ENCODE data around the gene CACNA1B. TPM values are rescaled to one million over a fixed set of nuclear protein-coding genes. Genes with fewer than 3 reads are reported as not detected.

The CACNA1B gene
- polyA plus RNA-seq, 1 experiment, result 0.01 TPM

DNA sequence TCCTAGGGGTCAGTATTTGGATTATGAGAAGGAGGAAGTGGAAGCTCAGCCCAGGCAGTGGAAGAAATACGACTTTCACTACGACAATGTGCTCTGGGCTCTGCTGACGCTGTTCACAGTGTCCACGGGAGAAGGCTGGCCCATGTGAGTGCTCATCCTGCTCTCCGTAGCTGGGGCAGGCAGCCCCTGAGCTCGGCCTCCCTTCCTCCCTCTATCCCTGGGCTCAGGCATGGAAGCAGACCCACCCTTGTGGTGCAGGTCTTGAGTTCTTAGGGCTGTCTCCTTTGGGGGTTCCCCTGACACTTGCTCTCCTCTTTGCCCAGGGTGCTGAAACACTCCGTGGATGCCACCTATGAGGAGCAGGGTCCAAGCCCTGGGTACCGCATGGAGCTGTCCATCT is 180.1 kb downstream of the CACNA1B start:
- TF ChIP-seq, protein P1, sequence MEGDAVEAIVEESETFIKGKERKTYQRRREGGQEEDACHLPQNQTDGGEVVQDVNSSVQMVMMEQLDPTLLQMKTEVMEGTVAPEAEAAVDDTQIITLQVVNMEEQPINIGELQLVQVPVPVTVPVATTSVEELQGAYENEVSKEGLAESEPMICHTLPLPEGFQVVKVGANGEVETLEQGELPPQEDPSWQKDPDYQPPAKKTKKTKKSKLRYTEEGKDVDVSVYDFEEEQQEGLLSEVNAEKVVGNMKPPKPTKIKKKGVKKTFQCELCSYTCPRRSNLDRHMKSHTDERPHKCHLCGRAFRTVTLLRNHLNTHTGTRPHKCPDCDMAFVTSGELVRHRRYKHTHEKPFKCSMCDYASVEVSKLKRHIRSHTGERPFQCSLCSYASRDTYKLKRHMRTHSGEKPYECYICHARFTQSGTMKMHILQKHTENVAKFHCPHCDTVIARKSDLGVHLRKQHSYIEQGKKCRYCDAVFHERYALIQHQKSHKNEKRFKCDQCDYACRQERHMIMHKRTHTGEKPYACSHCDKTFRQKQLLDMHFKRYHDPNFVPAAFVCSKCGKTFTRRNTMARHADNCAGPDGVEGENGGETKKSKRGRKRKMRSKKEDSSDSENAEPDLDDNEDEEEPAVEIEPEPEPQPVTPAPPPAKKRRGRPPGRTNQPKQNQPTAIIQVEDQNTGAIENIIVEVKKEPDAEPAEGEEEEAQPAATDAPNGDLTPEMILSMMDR (IDR thresholded peaks at IDR 0.05; ENCODE audit: insufficient read depth, low read depth, low read length), result no peak
- Histone ChIP-seq H3K36me3 (ENCODE audit: control insufficient read depth, insufficient read depth, low read length) (no peaks in the 10 kb centered on the region), H3K4me3 (ENCODE audit: low read depth, low read length) (no peak overlapping the region), H3K27me3 (ENCODE audit: control insufficient read depth, insufficient read depth, low read length) (no peaks in the 10 kb centered on the region)
- CTCF ChIA-PET, result no interaction called here
- no peak for DNase-seq (ENCODE audit: low read depth)
- POLR2A ChIA-PET, result no interaction called here

DNA sequence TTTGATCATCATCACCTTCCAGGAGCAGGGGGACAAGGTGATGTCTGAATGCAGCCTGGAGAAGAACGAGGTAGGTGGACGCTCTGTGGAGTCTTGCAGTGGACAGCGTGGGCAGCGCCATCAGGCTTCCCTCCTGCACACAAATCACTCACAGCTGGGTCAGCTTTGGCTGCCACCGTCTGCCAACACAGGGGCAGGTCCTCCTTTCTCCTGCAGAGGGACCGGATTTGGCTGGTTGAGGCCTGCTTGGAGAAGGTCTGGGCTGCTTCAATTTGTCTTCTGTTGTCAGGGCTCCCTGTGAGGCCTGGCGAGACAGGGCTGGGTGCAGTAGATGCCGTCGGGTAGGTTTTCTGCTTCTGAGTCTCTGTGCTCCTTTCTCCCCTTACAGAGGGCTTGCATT is 180.6 kb downstream of the CACNA1B start:
- POLR2A ChIA-PET, result no interaction called here
- no peaks in the 10 kb centered on the region for H3K27me3 ChIP-seq (ENCODE audit: control insufficient read depth, insufficient read depth, low read length)
- no peak for DNase-seq (ENCODE audit: low read depth)
- TF ChIP-seq, protein P1 (IDR thresholded peaks at IDR 0.05; ENCODE audit: insufficient read depth, low read depth, low read length), result no peak
- no peaks in the 10 kb centered on the region for H3K36me3 ChIP-seq (ENCODE audit: control insufficient read depth, insufficient read depth, low read length)
- no peak overlapping the region for H3K4me3 ChIP-seq (ENCODE audit: low read depth, low read length)
- CTCF ChIA-PET, result no interaction called here

DNA sequence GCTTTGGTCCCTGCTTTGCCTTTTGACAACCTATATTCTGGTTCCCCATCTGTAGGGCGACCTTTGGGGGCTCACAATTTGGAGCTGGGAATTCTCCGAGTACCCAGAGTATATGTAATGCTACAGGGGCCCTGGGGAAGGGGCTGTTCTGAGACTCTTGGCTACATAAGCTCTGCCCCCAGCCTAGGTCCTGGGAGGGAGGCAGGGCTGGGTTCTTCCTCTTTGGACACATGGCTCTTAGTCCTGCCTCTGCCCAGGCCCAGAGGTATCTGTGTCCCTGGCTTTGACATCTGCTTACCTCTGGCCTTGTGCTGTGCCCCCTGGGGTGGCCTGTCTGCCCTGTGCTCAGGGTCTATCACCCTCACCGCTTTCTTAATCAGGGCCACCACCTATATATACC is 181.6 kb downstream of the CACNA1B start:
- no peaks in the 10 kb centered on the region for H3K36me3 ChIP-seq (ENCODE audit: control insufficient read depth, insufficient read depth, low read length)
- no peak overlapping the region for H3K4me3 ChIP-seq (ENCODE audit: low read depth, low read length)
- DNase-seq (ENCODE audit: low read depth), result no peak
- no peaks in the 10 kb centered on the region for H3K27me3 ChIP-seq (ENCODE audit: control insufficient read depth, insufficient read depth, low read length)
- POLR2A ChIA-PET, result no interaction called here
- CTCF ChIA-PET, result no interaction called here
- TF ChIP-seq, protein P1 (IDR thresholded peaks at IDR 0.05; ENCODE audit: insufficient read depth, low read depth, low read length), result no peak

DNA sequence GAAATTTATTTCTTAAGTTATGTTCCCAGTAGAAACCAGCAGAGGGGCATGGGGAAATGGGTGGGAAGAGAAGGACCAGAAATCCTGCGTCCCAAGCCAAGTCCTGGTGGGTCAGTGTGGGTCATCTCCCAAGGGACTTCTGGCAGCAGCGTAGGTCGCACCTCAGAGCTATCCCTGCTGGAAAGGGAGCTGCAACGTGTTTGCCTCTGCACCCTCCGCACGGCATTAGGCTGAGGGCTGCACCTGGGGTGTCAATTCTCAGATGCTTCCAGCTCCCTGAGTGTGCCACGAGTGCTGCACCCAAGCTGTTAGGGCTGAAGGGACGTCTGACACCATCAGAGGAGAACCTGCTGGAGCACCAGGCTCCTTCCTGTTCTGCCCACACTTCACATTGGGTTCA is 182.8 kb downstream of the CACNA1B start:
- ChIA-PET POLR2A (no interaction called here), CTCF (no interaction called here)
- TF ChIP-seq, protein P1 (IDR thresholded peaks at IDR 0.05; ENCODE audit: insufficient read depth, low read depth, low read length), result no peak
- H3K4me3 ChIP-seq (ENCODE audit: low read depth, low read length), result no peak overlapping the region
- H3K27me3 ChIP-seq (ENCODE audit: control insufficient read depth, insufficient read depth, low read length), result no peaks in the 10 kb centered on the region
- no peak for DNase-seq (ENCODE audit: low read depth)
- no peaks in the 10 kb centered on the region for H3K36me3 ChIP-seq (ENCODE audit: control insufficient read depth, insufficient read depth, low read length)

DNA sequence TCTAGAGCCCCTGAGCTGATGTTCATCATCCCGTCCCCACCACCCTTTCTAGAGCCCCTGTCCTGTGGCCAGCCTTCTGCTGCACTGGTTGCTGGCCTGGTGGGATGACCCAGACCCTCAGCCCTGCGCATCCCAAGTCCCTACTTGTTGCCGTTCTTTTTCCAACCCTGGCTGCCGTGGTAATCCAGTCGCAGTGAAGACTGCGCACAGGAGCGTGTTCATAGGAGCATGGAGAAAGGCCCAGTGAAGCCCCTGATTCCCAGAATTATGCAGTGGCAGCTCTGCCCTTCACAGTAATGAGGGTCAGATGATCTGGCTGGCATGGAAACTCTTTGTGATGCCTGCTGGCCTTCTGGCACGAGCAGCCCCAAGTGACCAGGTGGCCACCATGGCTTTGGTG is 183.3 kb downstream of the CACNA1B start:
- no peak for DNase-seq (ENCODE audit: low read depth)
- POLR2A ChIA-PET, result no interaction called here
- H3K36me3 ChIP-seq (ENCODE audit: control insufficient read depth, insufficient read depth, low read length), result no peaks in the 10 kb centered on the region
- CTCF ChIA-PET, result no interaction called here
- no peak overlapping the region for H3K4me3 ChIP-seq (ENCODE audit: low read depth, low read length)
- TF ChIP-seq, protein P1 (IDR thresholded peaks at IDR 0.05; ENCODE audit: insufficient read depth, low read depth, low read length), result no peak
- H3K27me3 ChIP-seq (ENCODE audit: control insufficient read depth, insufficient read depth, low read length), result no peaks in the 10 kb centered on the region
